GM15510 (cell line): ENCODE measurements around the gene SOBP.

ENCODE experiments used
- POLR2A ChIP-seq: IDR thresholded peaks from 3 replicates; pipeline ENCODE4 v1.6.1; 2011; ENCODE audit warnings: borderline replicate concordance; ENCODE audit not compliant: insufficient read length; ENCODE audit errors: extremely low read depth

The SOBP gene

GRCh38 chr6:107473660-107474059, 16.3 kb upstream of the SOBP start:
- no peak for TF ChIP-seq POLR2A

GRCh38 chr6:107479089-107479690, 10.7 kb upstream of the SOBP start:
- no peak for TF ChIP-seq POLR2A

- no peak for TF ChIP-seq POLR2A
Measured at GRCh38 chr6:107485157-107485556, 4.8 kb upstream of the SOBP start.

- TF ChIP-seq POLR2A = no peak
Measured at GRCh38 chr6:107488174-107488874, 1.6 kb upstream of the SOBP start.

- no peak for TF ChIP-seq POLR2A
Measured at GRCh38 chr6:107488875-107489635, 862 bp upstream of the SOBP start.

- no peak for TF ChIP-seq POLR2A
Measured at GRCh38 chr6:107490566-107491137, 735 bp downstream of the SOBP start.

- no peak for TF ChIP-seq POLR2A
Measured at GRCh38 chr6:107491138-107491609, 1.3 kb downstream of the SOBP start.

GRCh38 chr6:107491760-107492660, 2.1 kb downstream of the SOBP start:
- no peak for TF ChIP-seq POLR2A

GRCh38 chr6:107493158-107494057, 3.5 kb downstream of the SOBP start:
- TF ChIP-seq POLR2A = no peak

- no peak for TF ChIP-seq POLR2A
Measured at GRCh38 chr6:107495196-107495643, 5.3 kb downstream of the SOBP start.

GRCh38 chr6:107495971-107496370, 6.1 kb downstream of the SOBP start:
- TF ChIP-seq POLR2A = no peak

GRCh38 chr6:107496892-107497684, 7.2 kb downstream of the SOBP start:
- TF ChIP-seq POLR2A = no peak
